ENCODE data around the gene SMPD3.

DNA sequence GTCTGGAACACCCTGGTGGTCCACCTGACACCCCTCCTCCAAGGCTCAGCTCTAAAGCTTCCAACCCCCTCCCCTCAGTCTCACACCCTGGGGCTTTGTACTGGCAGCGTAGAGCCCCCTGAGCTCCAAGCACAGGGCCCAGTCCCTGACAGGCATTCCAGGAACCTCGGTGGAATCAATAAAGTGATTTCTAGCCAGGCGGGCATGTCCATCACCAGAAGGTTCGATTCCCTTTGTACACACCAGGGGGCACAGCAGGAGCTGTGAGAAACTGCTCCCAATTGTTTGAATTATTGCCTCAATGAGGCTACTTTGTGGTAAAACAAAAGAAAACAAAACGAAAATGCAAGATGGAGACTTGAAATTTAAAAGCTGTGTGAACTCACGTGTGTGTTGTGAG, 51.8 kb downstream of the SMPD3 start:
- TF ChIP-seq, protein P1, sequence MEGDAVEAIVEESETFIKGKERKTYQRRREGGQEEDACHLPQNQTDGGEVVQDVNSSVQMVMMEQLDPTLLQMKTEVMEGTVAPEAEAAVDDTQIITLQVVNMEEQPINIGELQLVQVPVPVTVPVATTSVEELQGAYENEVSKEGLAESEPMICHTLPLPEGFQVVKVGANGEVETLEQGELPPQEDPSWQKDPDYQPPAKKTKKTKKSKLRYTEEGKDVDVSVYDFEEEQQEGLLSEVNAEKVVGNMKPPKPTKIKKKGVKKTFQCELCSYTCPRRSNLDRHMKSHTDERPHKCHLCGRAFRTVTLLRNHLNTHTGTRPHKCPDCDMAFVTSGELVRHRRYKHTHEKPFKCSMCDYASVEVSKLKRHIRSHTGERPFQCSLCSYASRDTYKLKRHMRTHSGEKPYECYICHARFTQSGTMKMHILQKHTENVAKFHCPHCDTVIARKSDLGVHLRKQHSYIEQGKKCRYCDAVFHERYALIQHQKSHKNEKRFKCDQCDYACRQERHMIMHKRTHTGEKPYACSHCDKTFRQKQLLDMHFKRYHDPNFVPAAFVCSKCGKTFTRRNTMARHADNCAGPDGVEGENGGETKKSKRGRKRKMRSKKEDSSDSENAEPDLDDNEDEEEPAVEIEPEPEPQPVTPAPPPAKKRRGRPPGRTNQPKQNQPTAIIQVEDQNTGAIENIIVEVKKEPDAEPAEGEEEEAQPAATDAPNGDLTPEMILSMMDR (conservative IDR thresholded peaks at IDR 0.05; ENCODE audit: low read length) = peak; percentile 82
- no peak for TF ChIP-seq EZH2phosphoT487 (IDR thresholded peaks at IDR 0.05; ENCODE audit: borderline replicate concordance)

Data from Loucy (cell line).